NCI-H2171 (cell line): ENCODE data around the gene SLC35G1.

Experiments
- DNase-seq: peaks from one replicate; lab custom pipeline; 2025; lab: John Stamatoyannopoulos, UW

The SLC35G1 gene

GRCh38 chr10:93879273-93879672 lies 14.5 kb upstream of the SLC35G1 start:
- DNase-seq: no peak

- DNase-seq: no peak
These were observed 969 bp downstream of the SLC35G1 start for GRCh38 chr10:93894516-93895378.

- no peak for DNase-seq
These were observed 3.4 kb downstream of the SLC35G1 start for GRCh38 chr10:93897070-93897780.

GRCh38 chr10:93899109-93899508 lies 5.3 kb downstream of the SLC35G1 start:
- no peak for DNase-seq

- DNase-seq: no peak
These were observed 9.3 kb downstream of the SLC35G1 start for GRCh38 chr10:93903051-93903450.

GRCh38 chr10:93904901-93905300 lies 11.1 kb downstream of the SLC35G1 start:
- DNase-seq: no peak

- DNase-seq: no peak
These were observed 13.3 kb downstream of the SLC35G1 start for GRCh38 chr10:93907059-93907458.

- DNase-seq: no peak
These were observed 18.1 kb downstream of the SLC35G1 start for GRCh38 chr10:93911866-93912265.

GRCh38 chr10:93912444-93912843 lies 18.7 kb downstream of the SLC35G1 start:
- no peak for DNase-seq

- DNase-seq: no peak
These were observed 19.9 kb downstream of the SLC35G1 start for GRCh38 chr10:93913706-93914105.

- no peak for DNase-seq
These were observed 21.8 kb downstream of the SLC35G1 start for GRCh38 chr10:93915598-93915997.

- DNase-seq: peak; percentile 1
These were observed 22.7 kb downstream of the SLC35G1 start for GRCh38 chr10:93916257-93917063.

GRCh38 chr10:93917064-93917391 lies 23.2 kb downstream of the SLC35G1 start:
- DNase-seq: no peak

- no peak for DNase-seq
These were observed 24.0 kb downstream of the SLC35G1 start for GRCh38 chr10:93917821-93918220.

GRCh38 chr10:93921338-93921737 lies 27.6 kb downstream of the SLC35G1 start:
- DNase-seq: no peak

- no peak for DNase-seq
These were observed 32.8 kb downstream of the SLC35G1 start for GRCh38 chr10:93926613-93927012.

GRCh38 chr10:93938140-93938539 lies 44.4 kb downstream of the SLC35G1 start:
- no peak for DNase-seq

- no peak for DNase-seq
These were observed 47.1 kb downstream of the SLC35G1 start for GRCh38 chr10:93940881-93941280.

- DNase-seq: no peak
These were observed 47.8 kb downstream of the SLC35G1 start for GRCh38 chr10:93941606-93942005.

- no peak for DNase-seq
These were observed 52.0 kb downstream of the SLC35G1 start for GRCh38 chr10:93945819-93946218.

GRCh38 chr10:93947055-93947454 lies 53.3 kb downstream of the SLC35G1 start:
- DNase-seq: no peak

- DNase-seq: no peak
These were observed 53.7 kb downstream of the SLC35G1 start for GRCh38 chr10:93947524-93947923.

GRCh38 chr10:93951905-93952304 lies 58.1 kb downstream of the SLC35G1 start:
- no peak for DNase-seq
